ENCODE data around the gene COPZ1. TPM values are rescaled to one million over a fixed set of nuclear protein-coding genes. Genes with fewer than 3 reads are reported as not detected.
A peak's percentile ranks its signal among the peaks of the same experiment; 100 is the strongest.

COPZ1 gene
- total RNA-seq, 4 donors from 2014 or later = 181 to 284 (median 236) TPM

- H3K27me3 ChIP-seq = no peaks in the 10 kb centered on the region
- WGBS, 2 donors = 70 to 72% methylated on average over 5 of the region's 5 CpGs
- peaks cover 57% of the 10 kb centered on the region in 2 donors for H3K36me3 ChIP-seq
- DNase-seq = no peak
- H3K27ac ChIP-seq = no peak overlapping the region
- no peak overlapping the region for H3K4me3 ChIP-seq (replicated peaks in 1 of 3)
- H3K4me1 ChIP-seq = peaks cover 42 to 54% of the 10 kb centered on the region in 2 donors
- H3K9me3 ChIP-seq = no peaks in the 10 kb centered on the region
- intact Hi-C loops (cut with DNase I) = no loop called here
- TF ChIP-seq CTCF (IDR thresholded peaks at IDR 0.05) = peak in 3 of 6 experiments; percentile 14 to 26 (median 18)
- TF ChIP-seq POLR2A (IDR thresholded peaks at IDR 0.05) = no peak
Measured at GRCh38 chr12:54285150-54286041, 39.5 kb upstream of the COPZ1 start.

- no peaks in the 10 kb centered on the region for H3K9me3 ChIP-seq
- 73 to 79% methylated on average over 12 of the region's 12 CpGs for WGBS, 2 donors
Measured at GRCh38 chr12:54286042-54287030, 38.6 kb upstream of the COPZ1 start.

GRCh38 chr12:54287261-54288157, 37.4 kb upstream of the COPZ1 start:
- intact Hi-C loops (cut with DNase I) = no loop called here
- 77 to 79% methylated on average over 8 of the region's 8 CpGs for WGBS, 2 donors
- Histone ChIP-seq H3K9me3 (no peaks in the 10 kb centered on the region), H3K4me3 (replicated peaks in 1 of 3) (no peak overlapping the region), H3K27ac (peak overlapping the region in 2 of 3 donors; percentile 49 to 64), H3K36me3 (peaks cover 46 to 49% of the 10 kb centered on the region in 2 donors), H3K27me3 (no peaks in the 10 kb centered on the region), H3K4me1 (peaks cover 30 to 42% of the 10 kb centered on the region in 2 donors)
- no peak for DNase-seq
- no peak for TF ChIP-seq CTCF (IDR thresholded peaks at IDR 0.05)
- TF ChIP-seq POLR2A (IDR thresholded peaks at IDR 0.05) = no peak

More at GRCh38 chr12:54286042-54287030, 38.6 kb upstream of the COPZ1 start:
- no peak for DNase-seq
- Histone ChIP-seq H3K27me3 (no peaks in the 10 kb centered on the region), H3K4me1 (peaks cover 42 to 53% of the 10 kb centered on the region in 2 donors), H3K36me3 (peaks cover 57% of the 10 kb centered on the region in 2 donors), H3K4me3 (replicated peaks in 1 of 3) (no peak overlapping the region), H3K27ac (no peak overlapping the region)
- intact Hi-C loops (cut with DNase I) = no loop called here
- TF ChIP-seq CTCF (IDR thresholded peaks at IDR 0.05) (no peak), POLR2A (IDR thresholded peaks at IDR 0.05) (no peak)

GRCh38 chr12:54292083-54292930, 32.6 kb upstream of the COPZ1 start:
- no peak for DNase-seq
- intact Hi-C loops (cut with DNase I) = loop anchor here (5.0 kb wide), 2 partner anchors 35 to 70 kb away; partner anchors contain the start of genes COPZ1 and GPR84
- TF ChIP-seq POLR2A (IDR thresholded peaks at IDR 0.05) = no peak
- TF ChIP-seq CTCF (IDR thresholded peaks at IDR 0.05) = no peak

More at GRCh38 chr12:54292083-54292930, 32.6 kb upstream of the COPZ1 start:
- Histone ChIP-seq H3K27ac (no peak overlapping the region), H3K4me3 (replicated peaks in 1 of 3) (no peak overlapping the region), H3K27me3 (no peaks in the 10 kb centered on the region), H3K36me3 (peaks cover 4 to 6% of the 10 kb centered on the region in 2 donors), H3K4me1 (peaks cover 11 to 18% of the 10 kb centered on the region in 2 donors), H3K9me3 (no peaks in the 10 kb centered on the region)
- 93 to 97% methylated on average over 22 to 28 of the region's 30 CpGs for WGBS, 2 donors

All from thyroid gland (tissue), 4 donors.